Measurements from ENCODE around the gene KHDRBS1. TPM values are rescaled to one million over a fixed set of nuclear protein-coding genes. Genes with fewer than 3 reads are reported as not detected.
A peak's percentile ranks its signal among the peaks of the same experiment; 100 is the strongest.
"Not testable (repeated sequence)": the region's sequence is repeated elsewhere in the genome, so short reads cannot be mapped to it uniquely, and the experiment has no call there.

Gene KHDRBS1
- total RNA-seq, 1 experiment from 2014 or later, result 77.5 TPM

- Histone ChIP-seq H3K4me3 (ENCODE audit: low read length) (no peak overlapping the region), H4K20me1 (ENCODE audit: insufficient read depth, low read depth, low read length) (peaks cover 62% of the 10 kb centered on the region), H3K4me2 (ENCODE audit: low read depth, low read length, poor library complexity, severe bottlenecking) (no peak overlapping the region), H2AFZ (ENCODE audit: low read length) (no peak overlapping the region), H3K27me3 (ENCODE audit: low read length) (no peaks in the 10 kb centered on the region), H3K79me2 (ENCODE audit: low read length) (peaks cover 99% of the 10 kb centered on the region), H3K27ac (ENCODE audit: low read length) (peak overlapping the region; percentile 1; the same call in 1 of the 2 replicates), H3K4me1 (ENCODE audit: low read length) (peaks cover 45% of the 10 kb centered on the region), H3K9me3 (ENCODE audit: low read length) (no peaks in the 10 kb centered on the region), H3K36me3 (ENCODE audit: insufficient read depth, low read length) (peaks cover 23% of the 10 kb centered on the region; the same call in 1 of the 2 replicates), H3K9me2 (replicated peaks; ENCODE audit: insufficient read depth, low read length) (no peaks in the 10 kb centered on the region), H3K9ac (ENCODE audit: low read length) (no peak overlapping the region)
- DNase-seq, result no peak
Measured at GRCh38 chr1:32020339-32020738, 6.7 kb downstream of the KHDRBS1 start.

GRCh38 chr1:32021574-32022018 lies 7.9 kb downstream of the KHDRBS1 start:
- not testable (repeated sequence) for H3K9me3 ChIP-seq (ENCODE audit: low read length); DNase-seq; H3K9me2 ChIP-seq (replicated peaks; ENCODE audit: insufficient read depth, low read length); H3K27ac ChIP-seq (ENCODE audit: low read length); H3K27me3 ChIP-seq (ENCODE audit: low read length); H2AFZ ChIP-seq (ENCODE audit: low read length); H3K4me2 ChIP-seq (ENCODE audit: low read depth, low read length, poor library complexity, severe bottlenecking); H3K4me3 ChIP-seq (ENCODE audit: low read length); H3K9ac ChIP-seq (ENCODE audit: low read length)
- peaks cover 16% of the 10 kb centered on the region; the same call in 1 of the 2 replicates for H3K36me3 ChIP-seq (ENCODE audit: insufficient read depth, low read length)
- peaks cover 32% of the 10 kb centered on the region for H3K4me1 ChIP-seq (ENCODE audit: low read length)
- peaks cover 99% of the 10 kb centered on the region for H3K79me2 ChIP-seq (ENCODE audit: low read length)
- H4K20me1 ChIP-seq (ENCODE audit: insufficient read depth, low read depth, low read length), result peaks cover 56% of the 10 kb centered on the region

- Histone ChIP-seq H3K79me2 (ENCODE audit: low read length) (peaks cover 98% of the 10 kb centered on the region), H3K4me3 (ENCODE audit: low read length) (no peak overlapping the region), H3K4me2 (ENCODE audit: low read depth, low read length, poor library complexity, severe bottlenecking) (no peak overlapping the region), H3K9ac (ENCODE audit: low read length) (no peak overlapping the region), H3K9me3 (ENCODE audit: low read length) (no peaks in the 10 kb centered on the region), H3K27ac (ENCODE audit: low read length) (no peak overlapping the region), H3K9me2 (replicated peaks; ENCODE audit: insufficient read depth, low read length) (no peaks in the 10 kb centered on the region), H3K27me3 (ENCODE audit: low read length) (no peaks in the 10 kb centered on the region), H4K20me1 (ENCODE audit: insufficient read depth, low read depth, low read length) (peaks cover 57% of the 10 kb centered on the region), H3K36me3 (ENCODE audit: insufficient read depth, low read length) (peaks cover 18% of the 10 kb centered on the region; the same call in 1 of the 2 replicates), H2AFZ (ENCODE audit: low read length) (no peak overlapping the region), H3K4me1 (ENCODE audit: low read length) (peaks cover 29% of the 10 kb centered on the region)
- DNase-seq, result no peak
Measured at GRCh38 chr1:32023351-32023750, 9.7 kb downstream of the KHDRBS1 start.

- Histone ChIP-seq H3K9ac (ENCODE audit: low read length) (no peak overlapping the region), H3K79me2 (ENCODE audit: low read length) (peaks cover 97% of the 10 kb centered on the region), H3K27ac (ENCODE audit: low read length) (no peak overlapping the region), H4K20me1 (ENCODE audit: insufficient read depth, low read depth, low read length) (peaks cover 53% of the 10 kb centered on the region), H3K4me2 (ENCODE audit: low read depth, low read length, poor library complexity, severe bottlenecking) (no peak overlapping the region), H3K9me2 (replicated peaks; ENCODE audit: insufficient read depth, low read length) (no peaks in the 10 kb centered on the region), H2AFZ (ENCODE audit: low read length) (no peak overlapping the region), H3K9me3 (ENCODE audit: low read length) (no peaks in the 10 kb centered on the region), H3K4me3 (ENCODE audit: low read length) (no peak overlapping the region), H3K4me1 (ENCODE audit: low read length) (peaks cover 13% of the 10 kb centered on the region), H3K36me3 (ENCODE audit: insufficient read depth, low read length) (peaks cover 18% of the 10 kb centered on the region; the same call in 1 of the 2 replicates), H3K27me3 (ENCODE audit: low read length) (no peaks in the 10 kb centered on the region)
- no peak for DNase-seq
Measured at GRCh38 chr1:32025515-32025914, 11.8 kb downstream of the KHDRBS1 start.

- H3K9me2 ChIP-seq (replicated peaks; ENCODE audit: insufficient read depth, low read length), result no peaks in the 10 kb centered on the region
- peaks cover 28% of the 10 kb centered on the region; the same call in 1 of the 2 replicates for H3K36me3 ChIP-seq (ENCODE audit: insufficient read depth, low read length)
- H3K4me2 ChIP-seq (ENCODE audit: low read depth, low read length, poor library complexity, severe bottlenecking), result no peak overlapping the region
- no peaks in the 10 kb centered on the region for H3K9me3 ChIP-seq (ENCODE audit: low read length)
- H4K20me1 ChIP-seq (ENCODE audit: insufficient read depth, low read depth, low read length), result peaks cover 47% of the 10 kb centered on the region
- H3K4me1 ChIP-seq (ENCODE audit: low read length), result no peaks in the 10 kb centered on the region
- H3K9ac ChIP-seq (ENCODE audit: low read length), result no peak overlapping the region
- no peak overlapping the region for H2AFZ ChIP-seq (ENCODE audit: low read length)
- no peak overlapping the region for H3K4me3 ChIP-seq (ENCODE audit: low read length)
- DNase-seq, result no peak
- H3K27me3 ChIP-seq (ENCODE audit: low read length), result no peaks in the 10 kb centered on the region
- no peak overlapping the region for H3K27ac ChIP-seq (ENCODE audit: low read length)
- peaks cover 97% of the 10 kb centered on the region for H3K79me2 ChIP-seq (ENCODE audit: low read length)
Measured at GRCh38 chr1:32028746-32029145, 15.1 kb downstream of the KHDRBS1 start.

- H3K4me3 ChIP-seq (ENCODE audit: low read length), result no peak overlapping the region
- H2AFZ ChIP-seq (ENCODE audit: low read length), result no peak overlapping the region
- peaks cover 36% of the 10 kb centered on the region for H4K20me1 ChIP-seq (ENCODE audit: insufficient read depth, low read depth, low read length)
- no peak for DNase-seq
- no peaks in the 10 kb centered on the region for H3K27me3 ChIP-seq (ENCODE audit: low read length)
- peaks cover 44% of the 10 kb centered on the region; the same call in 1 of the 2 replicates for H3K36me3 ChIP-seq (ENCODE audit: insufficient read depth, low read length)
- no peaks in the 10 kb centered on the region for H3K4me1 ChIP-seq (ENCODE audit: low read length)
- H3K4me2 ChIP-seq (ENCODE audit: low read depth, low read length, poor library complexity, severe bottlenecking), result no peak overlapping the region
- H3K9me3 ChIP-seq (ENCODE audit: low read length), result no peaks in the 10 kb centered on the region
- no peaks in the 10 kb centered on the region for H3K9me2 ChIP-seq (replicated peaks; ENCODE audit: insufficient read depth, low read length)
- H3K9ac ChIP-seq (ENCODE audit: low read length), result no peak overlapping the region
- peaks cover 88% of the 10 kb centered on the region for H3K79me2 ChIP-seq (ENCODE audit: low read length)
- H3K27ac ChIP-seq (ENCODE audit: low read length), result no peak overlapping the region
Measured at GRCh38 chr1:32031578-32032274, 18.1 kb downstream of the KHDRBS1 start.

GRCh38 chr1:32032275-32032615 lies 18.6 kb downstream of the KHDRBS1 start:
- no peak overlapping the region for H3K27ac ChIP-seq (ENCODE audit: low read length)

GRCh38 chr1:32035119-32035518 lies 21.5 kb downstream of the KHDRBS1 start:
- Histone ChIP-seq H3K79me2 (ENCODE audit: low read length) (peaks cover 64% of the 10 kb centered on the region), H3K9me2 (replicated peaks; ENCODE audit: insufficient read depth, low read length) (no peaks in the 10 kb centered on the region), H2AFZ (ENCODE audit: low read length) (no peak overlapping the region), H3K36me3 (ENCODE audit: insufficient read depth, low read length) (peaks cover 68% of the 10 kb centered on the region; the same call in 1 of the 2 replicates), H3K4me1 (ENCODE audit: low read length) (no peaks in the 10 kb centered on the region), H3K27ac (ENCODE audit: low read length) (no peak overlapping the region), H3K9ac (ENCODE audit: low read length) (no peak overlapping the region), H3K27me3 (ENCODE audit: low read length) (no peaks in the 10 kb centered on the region), H3K9me3 (ENCODE audit: low read length) (no peaks in the 10 kb centered on the region), H4K20me1 (ENCODE audit: insufficient read depth, low read depth, low read length) (peaks cover 23% of the 10 kb centered on the region), H3K4me3 (ENCODE audit: low read length) (no peak overlapping the region), H3K4me2 (ENCODE audit: low read depth, low read length, poor library complexity, severe bottlenecking) (no peak overlapping the region)
- DNase-seq, result no peak

More at GRCh38 chr1:32032275-32032615, 18.6 kb downstream of the KHDRBS1 start:
- Histone ChIP-seq H3K4me1 (ENCODE audit: low read length) (no peaks in the 10 kb centered on the region), H3K4me3 (ENCODE audit: low read length) (no peak overlapping the region), H3K36me3 (ENCODE audit: insufficient read depth, low read length) (peaks cover 48% of the 10 kb centered on the region; the same call in 1 of the 2 replicates), H4K20me1 (ENCODE audit: insufficient read depth, low read depth, low read length) (peaks cover 36% of the 10 kb centered on the region), H3K79me2 (ENCODE audit: low read length) (peaks cover 86% of the 10 kb centered on the region), H3K9ac (ENCODE audit: low read length) (no peak overlapping the region), H3K9me2 (replicated peaks; ENCODE audit: insufficient read depth, low read length) (no peaks in the 10 kb centered on the region), H3K4me2 (ENCODE audit: low read depth, low read length, poor library complexity, severe bottlenecking) (no peak overlapping the region), H2AFZ (ENCODE audit: low read length) (no peak overlapping the region), H3K9me3 (ENCODE audit: low read length) (no peaks in the 10 kb centered on the region), H3K27me3 (ENCODE audit: low read length) (no peaks in the 10 kb centered on the region)
- DNase-seq, result no peak
